ENCODE results near the gene KLK5. TPM values are rescaled to one million over a fixed set of nuclear protein-coding genes. Genes with fewer than 3 reads are reported as not detected.

The KLK5 gene
- total RNA-seq, 1 experiment from 2014 or later = not detected

GRCh38 chr19:50910722-50911121, 42.1 kb downstream of the KLK5 start:
- H3K27me3 ChIP-seq (ENCODE audit: low read length) = no peaks in the 10 kb centered on the region
- no peak overlapping the region for H3K4me3 ChIP-seq (ENCODE audit: low read length)
- no peaks in the 10 kb centered on the region for H3K79me2 ChIP-seq (ENCODE audit: low read length)
- no peak for DNase-seq
- H2AFZ ChIP-seq (ENCODE audit: low read length) = no peak overlapping the region
- no peaks in the 10 kb centered on the region for H3K9me3 ChIP-seq (ENCODE audit: low read length)
- no peak overlapping the region for H3K4me2 ChIP-seq (ENCODE audit: low read depth, low read length, poor library complexity, severe bottlenecking)
- H3K4me1 ChIP-seq (ENCODE audit: low read length) = peaks cover 4% of the 10 kb centered on the region
- H3K27ac ChIP-seq (ENCODE audit: low read length) = no peak overlapping the region
- no peaks in the 10 kb centered on the region for H3K36me3 ChIP-seq (ENCODE audit: insufficient read depth, low read length)
- H4K20me1 ChIP-seq (ENCODE audit: insufficient read depth, low read depth, low read length) = no peaks in the 10 kb centered on the region
- H3K9ac ChIP-seq (ENCODE audit: low read length) = no peak overlapping the region
- no peaks in the 10 kb centered on the region for H3K9me2 ChIP-seq (replicated peaks; ENCODE audit: insufficient read depth, low read length)

GRCh38 chr19:50909240-50910070, 43.4 kb downstream of the KLK5 start:
- H4K20me1 ChIP-seq (ENCODE audit: insufficient read depth, low read depth, low read length) = no peaks in the 10 kb centered on the region
- no peaks in the 10 kb centered on the region for H3K27me3 ChIP-seq (ENCODE audit: low read length)
- H3K27ac ChIP-seq (ENCODE audit: low read length) = no peak overlapping the region
- H3K79me2 ChIP-seq (ENCODE audit: low read length) = no peaks in the 10 kb centered on the region
- H2AFZ ChIP-seq (ENCODE audit: low read length) = no peak overlapping the region
- H3K4me2 ChIP-seq (ENCODE audit: low read depth, low read length, poor library complexity, severe bottlenecking) = no peak overlapping the region
- peaks cover 6% of the 10 kb centered on the region for H3K4me1 ChIP-seq (ENCODE audit: low read length)
- no peaks in the 10 kb centered on the region for H3K9me3 ChIP-seq (ENCODE audit: low read length)
- no peak overlapping the region for H3K4me3 ChIP-seq (ENCODE audit: low read length)
- H3K36me3 ChIP-seq (ENCODE audit: insufficient read depth, low read length) = no peaks in the 10 kb centered on the region
- H3K9ac ChIP-seq (ENCODE audit: low read length) = no peak overlapping the region
- H3K9me2 ChIP-seq (replicated peaks; ENCODE audit: insufficient read depth, low read length) = no peaks in the 10 kb centered on the region
- DNase-seq = peak; percentile 89

GRCh38 chr19:50908336-50908735, 44.5 kb downstream of the KLK5 start:
- no peak overlapping the region for H3K9ac ChIP-seq (ENCODE audit: low read length)
- H3K9me2 ChIP-seq (replicated peaks; ENCODE audit: insufficient read depth, low read length) = no peaks in the 10 kb centered on the region
- H3K36me3 ChIP-seq (ENCODE audit: insufficient read depth, low read length) = no peaks in the 10 kb centered on the region
- no peak overlapping the region for H3K4me2 ChIP-seq (ENCODE audit: low read depth, low read length, poor library complexity, severe bottlenecking)
- no peaks in the 10 kb centered on the region for H3K9me3 ChIP-seq (ENCODE audit: low read length)
- no peak overlapping the region for H2AFZ ChIP-seq (ENCODE audit: low read length)
- no peaks in the 10 kb centered on the region for H4K20me1 ChIP-seq (ENCODE audit: insufficient read depth, low read depth, low read length)
- no peak overlapping the region for H3K27ac ChIP-seq (ENCODE audit: low read length)
- no peak overlapping the region for H3K4me3 ChIP-seq (ENCODE audit: low read length)
- H3K79me2 ChIP-seq (ENCODE audit: low read length) = no peaks in the 10 kb centered on the region
- DNase-seq = no peak
- H3K27me3 ChIP-seq (ENCODE audit: low read length) = no peaks in the 10 kb centered on the region
- H3K4me1 ChIP-seq (ENCODE audit: low read length) = peaks cover 6% of the 10 kb centered on the region

GRCh38 chr19:50906217-50906616, 46.6 kb downstream of the KLK5 start:
- H3K4me2 ChIP-seq (ENCODE audit: low read depth, low read length, poor library complexity, severe bottlenecking) = no peak overlapping the region

DNA sequence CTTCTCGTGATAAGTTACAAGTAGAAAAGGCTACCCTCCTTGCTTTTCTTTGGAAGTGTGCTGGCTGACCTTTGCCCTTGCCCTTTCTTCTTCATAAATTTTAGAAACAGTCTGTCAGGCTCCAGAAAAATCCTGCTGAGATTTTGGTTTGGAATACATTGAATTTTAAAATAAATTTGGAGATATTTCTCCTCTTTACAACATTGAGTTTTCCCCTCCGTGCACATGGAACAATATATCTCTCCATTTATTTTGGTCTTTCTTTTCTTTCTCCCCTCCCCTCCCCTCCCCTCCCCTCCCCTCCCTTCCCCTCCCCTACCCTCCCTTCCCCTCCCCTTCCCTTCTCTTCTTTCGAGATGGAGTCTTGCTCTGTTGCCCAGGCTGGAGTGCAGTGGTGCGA, 50.2 kb downstream of the KLK5 start:
- Histone ChIP-seq H3K4me2 (ENCODE audit: low read depth, low read length, poor library complexity, severe bottlenecking) (no peak overlapping the region), H3K79me2 (ENCODE audit: low read length) (no peaks in the 10 kb centered on the region), H3K9me3 (ENCODE audit: low read length) (no peaks in the 10 kb centered on the region), H2AFZ (ENCODE audit: low read length) (no peak overlapping the region), H3K27me3 (ENCODE audit: low read length) (no peaks in the 10 kb centered on the region), H3K36me3 (ENCODE audit: insufficient read depth, low read length) (no peaks in the 10 kb centered on the region), H3K27ac (ENCODE audit: low read length) (no peak overlapping the region), H3K9ac (ENCODE audit: low read length) (no peak overlapping the region), H4K20me1 (ENCODE audit: insufficient read depth, low read depth, low read length) (no peaks in the 10 kb centered on the region), H3K4me1 (ENCODE audit: low read length) (peaks cover 17% of the 10 kb centered on the region), H3K4me3 (ENCODE audit: low read length) (no peak overlapping the region), H3K9me2 (replicated peaks; ENCODE audit: insufficient read depth, low read length) (no peaks in the 10 kb centered on the region)
- DNase-seq = no peak

More at GRCh38 chr19:50906217-50906616, 46.6 kb downstream of the KLK5 start:
- Histone ChIP-seq H3K9me2 (replicated peaks; ENCODE audit: insufficient read depth, low read length) (no peaks in the 10 kb centered on the region), H3K4me3 (ENCODE audit: low read length) (no peak overlapping the region), H4K20me1 (ENCODE audit: insufficient read depth, low read depth, low read length) (no peaks in the 10 kb centered on the region), H3K27me3 (ENCODE audit: low read length) (no peaks in the 10 kb centered on the region), H3K4me1 (ENCODE audit: low read length) (peaks cover 6% of the 10 kb centered on the region), H3K27ac (ENCODE audit: low read length) (no peak overlapping the region), H3K9me3 (ENCODE audit: low read length) (no peaks in the 10 kb centered on the region), H3K9ac (ENCODE audit: low read length) (no peak overlapping the region), H2AFZ (ENCODE audit: low read length) (no peak overlapping the region), H3K36me3 (ENCODE audit: insufficient read depth, low read length) (no peaks in the 10 kb centered on the region), H3K79me2 (ENCODE audit: low read length) (no peaks in the 10 kb centered on the region)
- peak; percentile 90 for DNase-seq

- Histone ChIP-seq H3K27me3 (ENCODE audit: low read length) (no peaks in the 10 kb centered on the region), H3K27ac (ENCODE audit: low read length) (no peak overlapping the region), H3K4me1 (ENCODE audit: low read length) (peaks cover 29% of the 10 kb centered on the region), H3K9me2 (replicated peaks; ENCODE audit: insufficient read depth, low read length) (no peaks in the 10 kb centered on the region), H3K36me3 (ENCODE audit: insufficient read depth, low read length) (no peaks in the 10 kb centered on the region), H3K79me2 (ENCODE audit: low read length) (no peaks in the 10 kb centered on the region), H4K20me1 (ENCODE audit: insufficient read depth, low read depth, low read length) (no peaks in the 10 kb centered on the region), H3K4me2 (ENCODE audit: low read depth, low read length, poor library complexity, severe bottlenecking) (no peak overlapping the region), H3K9me3 (ENCODE audit: low read length) (no peaks in the 10 kb centered on the region), H2AFZ (ENCODE audit: low read length) (peak overlapping the region; percentile 47; the same call in 1 of the 2 replicates), H3K4me3 (ENCODE audit: low read length) (no peak overlapping the region), H3K9ac (ENCODE audit: low read length) (no peak overlapping the region)
- peak; percentile 74 for DNase-seq
Observed at GRCh38 chr19:50899569-50899968, 53.3 kb downstream of the KLK5 start.

DNA sequence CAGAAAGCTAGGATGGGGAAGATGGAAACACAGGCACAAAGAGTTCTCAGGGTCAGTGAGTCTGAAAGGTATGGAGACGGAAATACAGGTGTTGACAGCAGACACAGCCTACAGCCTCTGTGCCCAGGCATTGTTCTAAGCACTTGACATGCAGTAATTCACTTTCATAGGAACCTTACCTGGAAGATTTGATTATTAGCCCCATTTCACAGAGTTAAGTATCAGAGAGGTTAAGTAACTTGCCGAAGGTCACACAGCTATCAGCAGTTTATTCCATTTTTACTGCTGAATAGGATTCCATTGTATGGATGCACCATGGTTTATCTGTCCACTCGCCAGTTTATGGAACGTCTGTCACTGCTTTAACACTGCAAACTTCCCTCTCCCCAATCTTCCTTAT, 54.8 kb downstream of the KLK5 start:
- no peaks in the 10 kb centered on the region for H3K79me2 ChIP-seq (ENCODE audit: low read length)
- no peak overlapping the region for H3K27ac ChIP-seq (ENCODE audit: low read length)
- H3K27me3 ChIP-seq (ENCODE audit: low read length) = no peaks in the 10 kb centered on the region
- peaks cover 29% of the 10 kb centered on the region for H3K4me1 ChIP-seq (ENCODE audit: low read length)
- no peak overlapping the region for H3K9ac ChIP-seq (ENCODE audit: low read length)
- H3K9me2 ChIP-seq (replicated peaks; ENCODE audit: insufficient read depth, low read length) = no peaks in the 10 kb centered on the region
- no peak overlapping the region for H3K4me2 ChIP-seq (ENCODE audit: low read depth, low read length, poor library complexity, severe bottlenecking)
- H3K36me3 ChIP-seq (ENCODE audit: insufficient read depth, low read length) = no peaks in the 10 kb centered on the region
- H2AFZ ChIP-seq (ENCODE audit: low read length) = no peak overlapping the region
- no peaks in the 10 kb centered on the region for H4K20me1 ChIP-seq (ENCODE audit: insufficient read depth, low read depth, low read length)
- no peak overlapping the region for H3K4me3 ChIP-seq (ENCODE audit: low read length)
- no peaks in the 10 kb centered on the region for H3K9me3 ChIP-seq (ENCODE audit: low read length)
- DNase-seq = no peak

DNA sequence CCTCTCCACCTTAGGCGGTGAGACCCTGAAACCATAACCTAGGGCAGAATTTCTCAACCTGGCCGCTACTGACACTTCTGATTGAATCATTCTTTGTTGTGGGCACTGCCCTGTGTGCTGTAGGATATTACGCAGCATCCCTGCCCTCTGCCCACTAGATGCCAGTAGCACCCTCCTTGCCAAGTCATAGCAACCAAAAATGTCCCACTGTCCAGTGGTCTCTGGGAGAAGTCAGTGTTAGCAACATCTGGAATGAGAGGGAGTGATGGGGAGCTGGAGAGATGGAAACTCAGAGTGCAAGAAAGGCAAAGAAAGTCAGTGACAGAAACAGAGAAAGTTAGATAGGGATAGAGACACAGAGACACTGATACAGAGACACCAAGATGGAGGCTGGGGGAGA, 55.2 kb downstream of the KLK5 start:
- Histone ChIP-seq H3K9ac (ENCODE audit: low read length) (no peak overlapping the region), H3K27ac (ENCODE audit: low read length) (no peak overlapping the region), H3K4me1 (ENCODE audit: low read length) (peaks cover 29% of the 10 kb centered on the region), H2AFZ (ENCODE audit: low read length) (no peak overlapping the region), H3K79me2 (ENCODE audit: low read length) (no peaks in the 10 kb centered on the region), H4K20me1 (ENCODE audit: insufficient read depth, low read depth, low read length) (no peaks in the 10 kb centered on the region), H3K9me3 (ENCODE audit: low read length) (no peaks in the 10 kb centered on the region), H3K4me2 (ENCODE audit: low read depth, low read length, poor library complexity, severe bottlenecking) (peak overlapping the region; percentile 55), H3K27me3 (ENCODE audit: low read length) (no peaks in the 10 kb centered on the region), H3K9me2 (replicated peaks; ENCODE audit: insufficient read depth, low read length) (no peaks in the 10 kb centered on the region), H3K36me3 (ENCODE audit: insufficient read depth, low read length) (no peaks in the 10 kb centered on the region), H3K4me3 (ENCODE audit: low read length) (no peak overlapping the region)
- no peak for DNase-seq
